ENCODE results near the gene C10orf53. TPM values are rescaled to one million over a fixed set of nuclear protein-coding genes. Genes with fewer than 3 reads are reported as not detected.
"Not testable (repeated sequence)": the region's sequence is repeated elsewhere in the genome, so short reads cannot be mapped to it uniquely, and the experiment has no call there.

C10orf53 gene
- total RNA-seq, 1 experiment from 2014 or later = not detected

GRCh38 chr10:49668684-49669083, 10.8 kb upstream of the C10orf53 start:
- in situ Hi-C loops (cut with HindIII; ENCODE audit: low pct_unique_long_range_greater_than_20kb, low sequenced_read_pairs) = no loop called here
- DNase-seq (ENCODE audit: low read depth) = no peak

DNA sequence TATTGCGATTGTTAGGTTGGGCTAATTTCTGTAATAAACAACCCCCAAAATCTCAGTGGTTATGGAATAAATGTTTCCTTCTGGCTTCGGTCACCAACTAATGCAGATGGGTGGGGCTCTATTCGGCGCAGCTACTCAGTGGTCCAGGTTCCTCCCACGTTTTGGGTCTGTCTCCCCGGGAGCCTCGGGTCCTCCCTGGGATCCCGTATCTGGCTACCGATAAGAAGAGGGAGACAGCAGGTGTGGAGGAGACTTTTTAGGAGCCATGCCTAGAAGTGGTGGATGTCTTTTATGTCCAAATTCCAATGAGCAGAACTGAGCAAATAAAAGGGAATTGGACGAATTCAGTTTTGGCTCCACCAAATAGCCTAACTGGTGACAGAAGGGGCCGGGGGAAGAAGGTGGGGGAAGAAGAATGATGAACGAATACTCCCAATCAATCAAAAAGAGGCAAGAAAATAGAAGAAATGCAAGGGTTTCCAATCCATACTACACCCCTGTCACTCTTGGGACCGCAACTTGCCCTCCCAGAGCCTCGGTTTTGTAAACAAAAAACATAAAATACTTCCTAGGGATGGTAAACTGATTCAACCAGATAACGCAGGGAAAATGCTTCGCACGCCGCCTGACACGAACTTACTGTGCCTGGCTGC, 498 bp upstream of the C10orf53 start:
- in situ Hi-C loops (cut with HindIII; ENCODE audit: low pct_unique_long_range_greater_than_20kb, low sequenced_read_pairs) = no loop called here
- DNase-seq (ENCODE audit: low read depth) = no peak

DNA sequence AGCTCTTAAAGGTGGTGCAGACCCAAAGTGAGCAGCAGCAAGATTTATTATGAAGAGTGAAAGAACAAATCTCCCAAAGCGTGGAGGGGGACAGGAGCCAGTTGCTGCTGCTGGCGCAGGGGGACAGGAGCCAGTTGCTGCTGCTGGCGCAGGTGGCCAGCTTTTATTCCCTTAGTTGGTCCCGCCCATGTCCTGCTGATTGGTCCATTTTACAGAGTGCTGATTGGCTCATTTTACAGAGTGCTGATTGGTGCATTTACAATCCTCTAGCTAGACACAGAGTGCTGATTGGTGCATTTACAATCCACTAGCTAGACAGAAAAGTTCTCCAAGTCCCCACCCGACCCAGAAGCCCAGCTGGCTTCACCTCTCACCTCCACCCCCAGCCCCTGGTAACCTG, 3.0 kb downstream of the C10orf53 start:
- in situ Hi-C loops (cut with HindIII; ENCODE audit: low pct_unique_long_range_greater_than_20kb, low sequenced_read_pairs); DNase-seq (ENCODE audit: low read depth): not testable (repeated sequence)

DNA sequence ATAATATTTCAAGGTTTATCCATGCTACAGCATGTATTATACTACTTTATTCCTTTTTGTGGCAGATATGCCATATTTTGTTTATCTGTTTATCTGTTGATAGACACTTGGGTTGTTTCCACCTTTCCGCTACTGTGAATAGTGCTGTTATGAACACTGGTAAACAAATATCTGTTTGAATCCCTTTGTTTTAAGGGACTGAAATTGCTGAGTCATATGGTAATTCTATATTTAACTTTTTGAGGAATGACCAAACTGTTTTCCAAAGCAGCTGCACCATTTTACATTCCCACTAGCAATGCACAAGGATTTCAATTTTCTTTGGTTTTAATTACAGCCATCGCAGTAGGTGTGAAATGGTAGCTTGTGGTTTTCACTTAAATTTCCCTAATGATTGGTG, 3.4 kb downstream of the C10orf53 start:
- in situ Hi-C loops (cut with HindIII; ENCODE audit: low pct_unique_long_range_greater_than_20kb, low sequenced_read_pairs) = no loop called here
- no peak for DNase-seq (ENCODE audit: low read depth)

DNA sequence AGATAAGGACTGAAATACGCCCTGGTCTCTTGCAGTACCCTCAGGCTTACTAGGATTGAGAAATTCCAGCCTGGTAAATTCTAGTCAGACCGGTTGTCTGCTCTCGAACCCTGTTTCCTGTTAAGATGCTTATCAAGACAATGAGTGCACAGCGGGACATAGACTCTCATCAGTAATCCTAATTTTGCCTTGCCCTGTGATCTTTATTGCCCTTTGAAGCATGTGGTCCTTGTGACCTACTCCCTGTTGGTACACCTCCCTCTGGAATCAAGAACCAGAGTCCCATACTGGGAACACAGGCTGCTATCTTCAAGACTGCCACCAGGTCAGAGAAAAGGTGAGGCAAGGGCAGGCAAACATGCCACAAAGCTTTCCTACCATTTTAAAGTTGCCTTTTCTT, 7.2 kb downstream of the C10orf53 start:
- in situ Hi-C loops (cut with HindIII; ENCODE audit: low pct_unique_long_range_greater_than_20kb, low sequenced_read_pairs) = no loop called here
- no peak for DNase-seq (ENCODE audit: low read depth)

DNA sequence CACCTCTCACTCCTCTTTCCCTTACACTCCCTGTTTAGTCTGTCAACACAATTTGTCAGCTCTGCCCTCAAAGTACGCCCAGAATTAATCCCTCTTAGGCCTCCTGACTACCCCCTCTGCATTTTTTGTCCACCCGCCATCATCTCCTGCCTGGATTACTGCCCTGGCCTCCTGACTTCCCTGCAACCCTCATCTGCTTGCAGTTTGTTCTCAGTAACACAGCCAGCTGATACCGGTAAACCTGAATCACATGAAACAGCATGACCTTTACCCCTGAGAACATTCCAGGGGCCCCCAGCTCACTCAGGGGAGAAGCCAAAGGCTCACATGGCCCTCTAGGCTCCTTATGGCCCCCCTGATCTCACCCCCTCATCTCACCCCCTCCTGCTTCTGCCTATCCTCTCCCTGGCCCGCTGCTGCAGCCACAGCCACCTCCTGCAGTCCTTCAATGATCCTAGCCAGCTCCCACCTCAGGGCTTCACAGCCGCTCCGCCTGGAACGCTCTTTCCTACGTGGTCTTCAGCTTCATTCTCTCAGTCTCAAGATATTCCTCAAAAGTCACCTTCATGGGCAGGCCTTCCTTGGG, 8.9 kb downstream of the C10orf53 start:
- DNase-seq (ENCODE audit: low read depth) = no peak
- in situ Hi-C loops (cut with HindIII; ENCODE audit: low pct_unique_long_range_greater_than_20kb, low sequenced_read_pairs) = no loop called here

- DNase-seq (ENCODE audit: low read depth) = no peak
- in situ Hi-C loops (cut with HindIII; ENCODE audit: low pct_unique_long_range_greater_than_20kb, low sequenced_read_pairs) = no loop called here
Measured at GRCh38 chr10:49688920-49689319, 9.5 kb downstream of the C10orf53 start.

GRCh38 chr10:49689882-49690510, 10.5 kb downstream of the C10orf53 start:
- in situ Hi-C loops (cut with HindIII; ENCODE audit: low pct_unique_long_range_greater_than_20kb, low sequenced_read_pairs) = no loop called here
- DNase-seq (ENCODE audit: low read depth) = no peak

DNA sequence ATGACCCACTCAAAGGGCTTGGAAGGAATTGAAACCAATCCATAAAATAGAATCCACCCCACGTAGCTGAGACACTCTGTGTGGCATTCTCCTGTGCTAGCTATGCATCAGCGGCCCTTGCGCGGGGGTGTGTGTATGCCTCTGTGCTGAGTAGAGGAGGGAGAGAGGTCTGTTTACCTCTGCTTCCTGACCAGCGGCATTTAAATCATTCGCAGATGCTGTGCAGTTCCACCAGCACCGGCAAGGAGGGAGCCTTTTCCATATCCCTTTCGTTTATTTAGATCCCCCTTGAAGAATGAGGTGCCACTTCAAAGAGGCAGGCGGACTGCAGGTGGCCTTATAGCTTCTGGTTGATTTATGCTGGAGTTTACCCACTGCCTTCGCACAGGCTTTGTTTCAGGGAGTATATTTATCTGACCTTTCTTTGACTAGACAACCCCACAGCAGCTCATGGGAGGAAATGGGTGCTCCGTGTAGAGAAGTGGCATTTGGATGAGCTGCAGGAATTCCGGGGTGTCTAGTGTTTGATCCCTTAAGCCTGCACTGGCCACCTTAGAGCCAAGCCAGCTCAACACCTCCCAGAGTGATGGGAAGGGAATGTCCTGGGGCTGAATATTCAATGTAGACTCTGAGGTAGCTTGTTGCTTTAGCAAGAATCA, 11.4 kb downstream of the C10orf53 start:
- in situ Hi-C loops (cut with HindIII; ENCODE audit: low pct_unique_long_range_greater_than_20kb, low sequenced_read_pairs) = no loop called here
- no peak for DNase-seq (ENCODE audit: low read depth)

DNA sequence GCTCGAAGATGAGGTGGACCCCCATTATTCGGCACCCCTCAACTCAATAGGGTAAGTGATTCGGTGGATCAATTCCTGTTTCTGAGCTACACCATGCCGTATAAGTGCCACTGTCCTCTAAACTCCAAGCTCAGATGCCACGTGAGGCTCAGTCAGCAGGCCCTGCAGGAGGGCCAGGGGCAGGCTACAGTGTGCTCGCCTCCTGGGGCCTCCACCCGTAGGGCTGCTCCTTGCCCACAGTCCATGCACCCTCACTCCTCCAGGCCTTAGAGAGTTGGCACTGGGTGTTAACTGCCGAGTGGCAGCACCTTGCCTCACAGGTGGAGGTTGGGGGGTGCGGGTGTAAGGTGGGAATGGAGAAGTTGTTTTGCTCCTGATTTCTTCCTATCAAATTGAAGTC, 12.1 kb downstream of the C10orf53 start:
- in situ Hi-C loops (cut with HindIII; ENCODE audit: low pct_unique_long_range_greater_than_20kb, low sequenced_read_pairs) = no loop called here
- no peak for DNase-seq (ENCODE audit: low read depth)

GRCh38 chr10:49694466-49694865, 15.0 kb downstream of the C10orf53 start:
- no peak for DNase-seq (ENCODE audit: low read depth)
- in situ Hi-C loops (cut with HindIII; ENCODE audit: low pct_unique_long_range_greater_than_20kb, low sequenced_read_pairs) = no loop called here

DNA sequence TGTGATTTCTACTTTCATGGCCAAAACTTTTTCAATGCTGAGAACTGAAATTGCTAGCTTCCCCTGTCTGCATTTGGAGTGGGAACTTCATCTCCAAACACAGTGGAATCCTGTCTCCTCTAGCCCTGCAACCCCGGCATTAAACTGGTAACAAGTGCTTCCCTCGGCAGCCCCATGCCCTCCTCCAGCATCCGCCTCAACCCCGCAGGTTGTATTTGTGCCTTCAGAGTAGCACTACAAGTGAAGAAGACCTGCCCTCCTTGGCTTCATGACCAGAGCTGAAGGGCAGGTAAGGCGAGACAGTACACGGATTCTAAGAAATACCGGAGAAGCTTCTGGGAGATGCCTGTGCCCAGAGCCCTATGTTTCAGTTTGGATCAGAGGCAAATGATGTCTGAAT, 16.9 kb downstream of the C10orf53 start:
- no peak for DNase-seq (ENCODE audit: low read depth)
- in situ Hi-C loops (cut with HindIII; ENCODE audit: low pct_unique_long_range_greater_than_20kb, low sequenced_read_pairs) = no loop called here

DNA sequence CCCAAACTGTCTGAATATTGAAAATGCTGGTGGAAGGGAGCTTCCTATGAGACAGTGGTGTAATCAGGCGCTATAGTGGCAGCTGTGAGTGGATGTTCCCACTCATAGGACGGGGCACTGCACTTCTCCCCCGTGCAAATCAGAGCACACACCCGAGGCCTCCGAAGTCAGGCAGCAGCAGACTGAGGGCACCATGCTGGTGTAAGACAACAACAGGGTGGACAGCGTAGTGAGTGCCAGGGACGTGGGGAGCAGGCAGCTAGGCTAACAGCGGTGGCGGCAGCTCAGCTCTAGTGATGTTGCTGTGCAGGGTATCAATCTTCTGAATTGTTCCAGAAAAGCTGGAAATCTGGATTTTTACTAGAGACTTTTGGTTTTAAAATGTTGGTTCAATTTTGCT, 19.2 kb downstream of the C10orf53 start:
- in situ Hi-C loops (cut with HindIII; ENCODE audit: low pct_unique_long_range_greater_than_20kb, low sequenced_read_pairs) = no loop called here
- DNase-seq (ENCODE audit: low read depth) = no peak

GRCh38 chr10:49700211-49700610, 20.8 kb downstream of the C10orf53 start:
- in situ Hi-C loops (cut with HindIII; ENCODE audit: low pct_unique_long_range_greater_than_20kb, low sequenced_read_pairs) = no loop called here

GRCh38 chr10:49700997-49701396, 21.5 kb downstream of the C10orf53 start:
- in situ Hi-C loops (cut with HindIII; ENCODE audit: low pct_unique_long_range_greater_than_20kb, low sequenced_read_pairs) = no loop called here
- peak; percentile 6 for DNase-seq (ENCODE audit: low read depth)

More at GRCh38 chr10:49700211-49700610, 20.8 kb downstream of the C10orf53 start:
- DNase-seq (ENCODE audit: low read depth) = no peak

GRCh38 chr10:49707585-49707984, 28.1 kb downstream of the C10orf53 start:
- DNase-seq (ENCODE audit: low read depth) = no peak
- in situ Hi-C loops (cut with HindIII; ENCODE audit: low pct_unique_long_range_greater_than_20kb, low sequenced_read_pairs) = no loop called here

DNA sequence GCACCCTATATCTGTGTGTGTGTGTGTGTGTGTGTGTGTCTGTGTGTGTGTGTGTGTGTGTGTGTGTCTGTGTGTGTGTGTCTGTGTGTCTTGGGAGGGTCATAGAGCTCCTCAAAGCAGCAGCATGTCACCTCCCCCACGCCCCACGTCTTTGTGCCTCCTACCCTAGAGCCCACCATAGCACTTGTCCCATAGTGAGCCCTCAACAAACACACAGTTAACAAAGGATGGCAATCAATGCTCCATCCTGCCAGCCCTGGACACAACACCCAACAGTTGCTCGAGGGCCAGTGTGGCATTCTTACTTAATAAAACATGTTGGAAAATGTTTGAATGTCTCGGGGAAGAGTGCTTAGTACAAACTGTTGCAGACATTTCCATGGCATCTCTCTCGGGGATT, 30.5 kb downstream of the C10orf53 start:
- DNase-seq (ENCODE audit: low read depth) = no peak
- in situ Hi-C loops (cut with HindIII; ENCODE audit: low pct_unique_long_range_greater_than_20kb, low sequenced_read_pairs) = no loop called here

DNA sequence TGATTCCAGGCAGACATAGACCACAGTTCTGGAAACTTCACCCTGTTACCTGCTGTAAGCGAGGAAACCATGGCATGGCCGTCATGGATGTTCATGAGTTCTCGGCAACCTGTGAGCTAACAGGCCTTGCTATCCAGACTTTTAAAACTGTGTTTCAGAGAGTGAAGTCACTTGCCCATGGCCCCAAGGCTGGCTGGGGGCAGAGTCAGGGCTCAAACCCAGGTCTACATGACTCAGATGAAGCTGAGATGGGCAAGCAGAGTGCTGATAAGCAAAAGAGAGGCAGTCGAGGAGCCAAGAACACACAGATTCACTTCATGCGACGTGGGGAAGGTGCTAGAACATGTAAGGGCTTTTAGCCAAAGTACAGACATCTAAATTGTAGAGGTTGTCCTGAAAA, 31.5 kb downstream of the C10orf53 start:
- DNase-seq (ENCODE audit: low read depth) = no peak
- in situ Hi-C loops (cut with HindIII; ENCODE audit: low pct_unique_long_range_greater_than_20kb, low sequenced_read_pairs) = no loop called here

DNA sequence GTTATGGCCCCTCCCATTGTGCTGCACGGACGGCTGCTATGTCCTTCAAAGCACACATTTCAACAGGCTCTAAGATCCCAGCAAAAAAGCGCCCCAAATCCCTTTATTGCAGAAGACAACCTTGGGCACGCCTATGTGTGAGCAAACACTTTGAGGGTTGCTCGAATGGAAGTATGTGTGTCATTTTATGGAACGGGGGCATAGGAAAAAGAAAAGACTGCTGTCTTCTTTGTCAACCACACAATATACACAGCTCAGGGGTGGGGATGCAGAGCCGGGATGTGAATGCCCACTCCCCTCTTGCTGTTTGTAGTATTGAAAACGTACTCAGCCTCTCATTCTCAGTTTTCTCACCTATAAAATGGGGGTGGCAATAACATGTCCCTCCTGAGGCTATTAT, 32.0 kb downstream of the C10orf53 start:
- in situ Hi-C loops (cut with HindIII; ENCODE audit: low pct_unique_long_range_greater_than_20kb, low sequenced_read_pairs) = no loop called here
- no peak for DNase-seq (ENCODE audit: low read depth)

Measured in Caki2 (cell line).